ENCODE data around the gene MCTP2.
A peak's percentile ranks its signal among the peaks of the same experiment; 100 is the strongest.
"Not testable (repeated sequence)": the region's sequence is repeated elsewhere in the genome, so short reads cannot be mapped to it uniquely, and the experiment has no call there.

Gene MCTP2

GRCh38 chr15:94235646-94236045 lies 4.3 kb downstream of the MCTP2 start:
- DNase-seq, result no peak

- DNase-seq, result no peak
Observed at GRCh38 chr15:94236608-94237007, 5.2 kb downstream of the MCTP2 start.

DNA sequence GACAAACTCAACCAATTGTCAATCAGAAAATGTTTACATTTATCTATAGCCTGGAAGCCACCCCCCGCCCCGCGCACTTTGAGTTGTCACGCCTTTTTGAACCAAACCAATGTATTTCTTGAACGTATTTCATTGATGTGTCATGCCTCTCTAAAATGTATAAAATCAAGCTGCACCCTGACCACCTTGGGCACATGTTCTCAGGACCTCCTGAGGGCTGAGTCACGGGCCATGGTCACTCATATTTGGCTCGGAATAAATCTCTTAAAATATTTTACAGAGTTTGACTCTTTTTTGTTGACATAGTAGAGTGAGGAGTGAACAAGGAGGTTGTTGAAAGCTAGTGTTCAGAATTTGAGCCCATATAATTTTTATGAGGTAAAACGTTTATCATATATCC lies 6.5 kb downstream of the MCTP2 start:
- DNase-seq, result no peak

DNA sequence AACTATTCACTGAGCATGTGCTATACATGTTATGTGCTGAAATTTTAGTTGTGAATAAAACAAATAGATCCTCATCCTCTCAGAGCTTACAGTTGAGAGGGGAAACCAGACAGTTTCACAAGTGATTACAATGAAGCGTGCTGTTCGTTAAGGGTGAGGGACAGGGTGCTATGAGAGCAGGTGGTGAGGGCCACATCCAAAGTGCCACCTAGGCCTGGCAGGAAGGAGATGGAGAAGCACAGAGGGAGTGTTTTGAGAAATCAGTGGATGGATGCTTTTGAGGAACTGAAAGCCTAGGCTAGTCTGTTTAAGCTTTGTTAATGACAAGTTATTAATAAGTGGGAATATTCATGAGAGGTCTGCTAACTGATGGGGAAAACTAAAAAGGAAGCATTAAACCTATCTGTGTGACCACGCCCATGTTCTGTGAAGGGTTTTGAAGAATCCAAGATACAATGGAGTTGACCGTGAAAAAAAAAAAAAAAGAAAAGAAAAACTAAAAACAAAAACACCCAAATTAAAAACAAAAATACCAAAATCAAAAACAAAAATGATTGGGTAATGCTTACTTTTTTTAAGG lies 7.3 kb downstream of the MCTP2 start:
- peak; percentile 20 for DNase-seq

DNA sequence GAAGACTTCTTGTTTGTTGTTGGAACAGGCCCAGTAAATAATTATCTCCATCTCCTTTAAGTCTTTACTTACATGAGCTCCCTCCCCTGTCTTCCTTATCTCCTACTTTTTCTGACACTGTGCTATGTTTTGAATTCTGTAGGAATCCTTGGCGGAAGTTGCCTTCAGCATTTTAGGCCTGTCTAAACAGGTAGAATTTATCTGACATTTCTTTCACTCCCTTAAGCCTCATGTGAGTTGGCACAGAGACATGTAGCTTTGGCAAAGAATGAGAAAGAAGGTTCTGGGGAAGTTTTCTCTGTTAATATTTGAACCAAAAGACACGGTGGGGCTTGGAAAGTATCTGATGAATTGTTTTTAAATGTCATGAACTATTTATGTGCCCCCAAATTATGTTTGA lies 8.1 kb downstream of the MCTP2 start:
- no peak for DNase-seq

DNA sequence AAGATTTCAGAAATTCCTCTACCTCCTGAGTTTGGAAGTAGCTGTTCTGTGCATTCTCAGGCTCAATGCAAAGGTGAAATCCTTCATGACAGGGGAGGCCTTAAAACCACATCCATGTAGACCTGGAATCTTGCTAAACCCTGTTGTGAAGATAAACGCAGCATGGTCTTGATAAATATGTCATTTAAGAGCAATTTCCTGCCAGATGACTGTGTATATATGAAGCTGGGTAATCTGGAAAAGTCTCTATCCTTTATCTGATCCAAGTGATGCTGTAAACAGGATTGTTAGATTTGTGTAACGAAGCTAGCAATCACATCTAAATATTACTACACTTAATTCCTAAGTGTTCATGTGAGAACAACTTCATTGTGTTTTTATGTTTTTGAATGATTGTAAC lies 9.1 kb downstream of the MCTP2 start:
- no peak for DNase-seq

DNA sequence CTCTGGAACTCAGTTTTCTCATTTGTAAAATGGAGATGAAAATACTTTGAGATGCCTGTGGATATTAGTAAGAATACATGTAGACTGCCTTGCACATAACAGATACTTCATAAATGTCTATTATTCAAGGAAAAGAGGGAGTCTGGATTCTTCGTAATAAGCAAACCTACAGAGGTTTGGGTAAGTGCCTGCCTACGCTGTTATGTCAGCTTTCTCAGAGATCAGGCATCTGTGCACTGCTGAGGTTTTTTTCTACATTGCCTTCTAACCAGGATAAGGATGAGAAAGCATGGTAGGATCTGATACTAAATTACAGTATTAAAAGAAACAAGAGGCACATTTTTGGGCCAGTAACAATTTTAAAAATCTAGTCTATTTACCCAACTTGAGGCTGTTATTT lies 10.9 kb downstream of the MCTP2 start:
- no peak for DNase-seq

DNA sequence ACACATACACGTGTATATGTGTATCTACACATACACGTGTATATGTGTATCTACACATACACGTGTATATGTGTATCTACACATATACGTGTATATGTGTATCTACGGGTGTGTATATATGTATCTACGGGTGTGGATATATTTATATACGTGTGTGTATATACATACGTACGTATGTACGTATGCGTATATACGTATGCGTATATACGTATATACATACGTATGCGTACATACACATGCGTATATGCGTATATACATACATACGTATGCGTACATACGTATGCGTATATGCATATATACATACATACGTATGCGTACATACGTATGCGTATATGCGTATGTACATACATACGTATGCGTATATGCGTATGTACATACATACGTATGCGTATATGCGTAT lies 11.6 kb downstream of the MCTP2 start:
- DNase-seq, result not testable (repeated sequence)

GRCh38 chr15:94243418-94243817 lies 12.1 kb downstream of the MCTP2 start:
- DNase-seq, result no peak

DNA sequence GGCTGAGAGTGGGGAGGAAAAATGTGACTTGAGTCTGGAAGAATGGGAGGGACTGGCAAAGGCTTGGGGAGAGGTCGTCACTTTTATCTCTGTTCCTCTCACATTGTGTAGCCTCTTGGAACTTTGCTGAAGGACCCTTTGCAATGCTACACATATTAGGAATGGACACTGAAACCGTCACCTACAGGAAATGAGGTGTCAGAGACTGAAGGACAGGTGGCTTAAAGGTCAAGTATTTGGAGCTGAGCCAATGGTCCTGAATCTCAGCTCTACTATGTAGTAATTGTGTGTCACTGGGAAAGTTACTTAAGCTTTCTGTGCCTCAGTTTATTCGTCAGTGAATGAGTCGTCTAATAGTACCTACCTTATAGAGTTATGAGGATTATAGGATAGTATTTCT lies 14.7 kb downstream of the MCTP2 start:
- no peak for DNase-seq

GRCh38 chr15:94247789-94248638 lies 16.7 kb downstream of the MCTP2 start:
- DNase-seq, result no peak

DNA sequence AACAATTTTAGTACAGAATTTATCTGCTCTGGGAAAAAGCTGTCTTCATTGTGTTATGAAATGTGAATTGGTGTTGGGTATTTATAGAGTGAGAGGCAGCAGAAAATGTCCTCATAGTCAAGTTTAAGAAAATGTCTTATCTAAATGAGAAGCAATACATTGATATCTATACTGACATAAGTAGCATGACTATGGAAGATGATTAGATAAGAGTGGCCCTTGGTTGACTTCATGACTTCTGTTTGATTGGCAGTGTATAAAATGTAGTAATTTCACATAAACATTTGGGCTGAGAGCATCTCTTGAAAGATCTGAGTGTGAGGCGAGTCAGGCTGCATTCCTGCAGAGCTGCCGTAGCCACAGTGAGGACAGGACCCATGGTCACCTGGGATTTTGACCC lies 19.4 kb downstream of the MCTP2 start:
- DNase-seq, result no peak

GRCh38 chr15:94252223-94252766 lies 20.9 kb downstream of the MCTP2 start:
- DNase-seq, result no peak

GRCh38 chr15:94252906-94253491 lies 21.6 kb downstream of the MCTP2 start:
- no peak for DNase-seq

GRCh38 chr15:94253742-94254141 lies 22.4 kb downstream of the MCTP2 start:
- DNase-seq, result no peak

- DNase-seq, result no peak
Observed at GRCh38 chr15:94255540-94255939, 24.2 kb downstream of the MCTP2 start.

GRCh38 chr15:94256511-94256910 lies 25.1 kb downstream of the MCTP2 start:
- no peak for DNase-seq

- DNase-seq, result not testable (repeated sequence)
Observed at GRCh38 chr15:94257776-94258175, 26.4 kb downstream of the MCTP2 start.

DNA sequence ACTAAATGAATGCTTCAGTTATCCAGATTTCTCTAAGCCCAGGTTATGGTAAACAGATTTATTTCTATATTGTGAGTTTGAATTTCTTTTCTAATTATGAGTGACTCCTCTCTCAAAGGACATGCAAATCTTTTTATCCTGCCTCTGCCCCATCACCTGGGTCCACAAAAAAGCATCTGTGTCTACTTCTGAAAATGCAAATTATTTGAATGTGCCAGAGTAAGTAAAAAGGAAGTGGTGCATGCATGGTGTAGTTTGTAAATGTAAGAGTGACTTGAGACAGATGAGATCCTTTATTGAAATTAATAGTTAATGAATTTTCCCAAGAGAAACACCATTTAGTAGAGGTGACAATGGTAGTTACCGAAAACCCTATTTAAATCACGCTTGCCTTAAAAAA lies 26.9 kb downstream of the MCTP2 start:
- DNase-seq, result no peak

DNA sequence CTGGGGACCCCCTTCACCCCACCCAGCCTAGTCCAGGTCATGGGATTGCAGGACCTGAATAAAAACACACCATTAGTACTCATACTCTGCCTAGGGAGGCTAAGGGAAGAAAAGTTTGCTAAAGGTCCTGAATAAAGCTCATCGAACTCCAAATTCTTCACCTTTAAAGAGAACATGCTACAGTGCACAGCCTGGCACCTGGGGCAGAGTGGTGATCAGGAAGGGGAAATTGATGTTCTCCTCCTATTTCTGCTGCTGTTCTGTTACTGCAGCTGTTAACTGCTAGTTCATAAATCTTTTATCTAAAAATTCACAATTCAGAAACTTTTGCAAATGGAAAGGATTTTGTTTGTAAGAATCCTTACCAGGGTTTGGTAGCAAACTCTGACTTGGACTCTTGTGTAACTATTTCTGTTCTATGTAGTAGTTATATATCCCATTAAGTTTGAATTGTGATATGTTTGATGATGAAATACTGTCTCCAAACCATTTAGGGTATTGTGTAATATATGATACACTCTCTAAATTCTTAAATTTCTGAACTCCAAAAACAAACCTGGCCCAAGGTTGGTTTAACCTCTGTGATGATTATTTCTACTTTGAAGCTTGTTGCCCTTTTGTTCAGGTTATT lies 27.9 kb downstream of the MCTP2 start:
- DNase-seq, result no peak

DNA sequence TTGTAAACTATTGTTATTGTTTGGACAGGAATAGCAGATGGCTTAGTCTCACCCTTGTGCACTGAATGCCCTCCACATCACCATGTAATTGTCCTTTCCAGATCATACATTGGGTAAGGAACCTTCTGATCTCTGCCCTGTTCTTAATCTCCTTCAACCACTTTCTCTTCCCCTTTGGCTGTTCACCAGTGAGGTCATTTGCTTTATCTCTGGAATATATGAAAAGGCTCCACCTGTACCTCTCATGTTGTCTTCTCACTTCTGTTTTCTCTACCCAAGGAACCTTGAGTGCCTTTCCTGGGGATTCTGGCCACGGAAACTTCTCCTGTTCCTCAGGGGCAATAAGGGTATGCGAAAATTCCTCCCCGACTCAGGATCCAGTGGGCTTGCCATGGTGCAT lies 28.5 kb downstream of the MCTP2 start:
- no peak for DNase-seq

DNA sequence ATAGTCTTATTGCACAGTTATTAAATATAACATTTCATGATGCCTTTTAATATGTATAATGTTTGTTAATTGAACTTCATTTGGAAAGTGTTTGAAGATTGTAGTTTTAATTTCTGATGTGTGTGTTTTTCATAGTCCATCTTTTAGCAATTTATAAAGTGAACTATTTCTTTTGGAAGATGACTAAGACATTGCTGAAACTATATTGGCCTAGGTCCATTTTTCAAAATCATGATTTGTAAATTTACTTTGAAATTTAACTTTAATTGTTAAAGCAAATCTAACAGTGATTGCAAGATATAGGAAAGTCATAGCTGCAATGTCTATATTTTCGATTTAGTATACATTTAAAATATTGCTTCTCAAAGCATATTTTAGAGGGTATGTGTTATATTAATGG lies 30.8 kb downstream of the MCTP2 start:
- no peak for DNase-seq
